ENCODE measurements around the gene CYP4A11. TPM values are rescaled to one million over a fixed set of nuclear protein-coding genes. Genes with fewer than 3 reads are reported as not detected.
"Not testable (repeated sequence)": the region's sequence is repeated elsewhere in the genome, so short reads cannot be mapped to it uniquely, and the experiment has no call there.

The CYP4A11 gene
- total and polyA plus RNA-seq, 12 donors: 0.11 to 0.15 TPM; not detected in 10

DNA sequence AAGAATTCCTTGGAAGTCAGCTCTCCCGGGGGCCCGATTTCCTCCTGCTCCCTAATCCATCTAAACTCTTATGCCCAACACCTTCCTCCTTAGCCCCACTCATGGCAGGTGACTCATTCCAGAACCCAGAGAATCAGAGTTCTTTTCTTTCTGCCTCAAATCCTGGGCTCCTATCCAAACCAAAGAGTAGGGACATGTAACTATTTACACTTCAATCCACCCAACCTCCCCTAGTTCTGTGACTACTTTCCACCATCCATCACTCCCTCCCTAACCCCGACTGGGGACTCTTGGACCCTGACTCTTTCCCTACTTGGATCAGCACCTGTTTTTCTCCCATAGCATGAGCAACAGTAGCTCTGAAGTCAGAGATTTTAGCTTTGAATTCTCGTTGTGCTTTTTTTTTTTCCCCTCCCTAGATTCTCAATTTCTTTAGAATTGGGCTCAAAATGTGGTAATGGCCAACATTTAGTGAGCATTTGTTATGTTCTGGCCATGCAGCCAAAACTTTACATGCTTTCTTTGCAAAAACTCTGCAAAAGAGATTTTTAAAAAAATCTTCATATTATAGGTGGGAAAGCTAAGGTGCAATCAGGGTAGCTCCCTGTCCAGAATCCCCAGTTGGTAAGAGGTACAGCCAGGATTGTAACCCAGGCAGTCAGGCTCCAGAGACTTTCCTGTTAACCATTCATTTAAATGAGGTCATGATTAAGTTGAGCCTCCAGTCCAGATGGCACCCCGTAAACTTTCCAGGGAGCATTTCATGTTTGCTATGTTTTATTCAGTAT, 7.5 kb upstream of the CYP4A11 start:
- Histone ChIP-seq H3K4me3 (no peak overlapping the region), H3K27ac (no peak overlapping the region), H3K27me3 (no peaks in the 10 kb centered on the region), H3K36me3 (replicated peaks in 1 of 2) (no peaks in the 10 kb centered on the region), H3K4me1 (replicated peaks in 1 of 2) (no peaks in the 10 kb centered on the region), H3K9me3 (replicated peaks in 1 of 3) (no peaks in the 10 kb centered on the region)
- intact Hi-C loops (cut with DNase I): no loop called here
- DNase-seq: no peak
- 40 to 48% (median 43%) methylated on average over 4 to 5 of the region's 5 CpGs for WGBS, 4 donors
- TF ChIP-seq POLR2A (IDR thresholded peaks at IDR 0.05) (no peak), CTCF (IDR thresholded peaks at IDR 0.05) (no peak)

- intact Hi-C loops (cut with DNase I); DNase-seq; H3K9me3 ChIP-seq (replicated peaks in 1 of 3); H3K36me3 ChIP-seq (replicated peaks in 1 of 2); H3K27ac ChIP-seq; H3K27me3 ChIP-seq; H3K4me3 ChIP-seq; H3K4me1 ChIP-seq (replicated peaks in 1 of 2): not testable (repeated sequence)
- 38 to 50% (median 42%) methylated on average over 2 of the region's 2 CpGs for WGBS, 4 donors
Observed at GRCh38 chr1:46947706-46948105, 6.4 kb upstream of the CYP4A11 start.

GRCh38 chr1:46942086-46942485, 810 bp upstream of the CYP4A11 start:
- intact Hi-C loops (cut with DNase I): no loop called here
- no peak for DNase-seq
- no peaks in the 10 kb centered on the region for H3K27me3 ChIP-seq

DNA sequence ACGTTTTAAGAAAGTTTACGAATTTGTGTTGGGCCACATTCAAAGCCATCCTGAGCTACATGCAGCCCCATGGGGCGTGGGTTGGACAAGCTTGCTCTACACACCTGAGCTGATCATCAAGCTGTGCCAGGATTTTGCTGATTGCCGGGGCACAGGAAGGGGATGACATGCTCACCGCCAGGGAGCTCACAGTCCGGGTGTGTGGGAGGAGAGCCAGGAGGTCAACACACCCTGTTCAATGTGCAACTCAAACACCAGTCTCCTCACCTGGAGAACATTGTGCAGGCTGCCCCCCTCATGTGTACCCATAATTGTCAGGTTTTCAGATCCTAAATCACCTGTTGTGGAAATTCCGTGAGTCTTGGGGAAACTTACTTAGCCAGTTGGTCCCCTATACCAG, 969 bp downstream of the CYP4A11 start:
- DNase-seq: no peak

More at GRCh38 chr1:46942086-46942485, 810 bp upstream of the CYP4A11 start:
- Histone ChIP-seq H3K4me1 (replicated peaks in 1 of 2) (no peaks in the 10 kb centered on the region), H3K27ac (no peak overlapping the region), H3K36me3 (replicated peaks in 1 of 2) (no peaks in the 10 kb centered on the region), H3K9me3 (replicated peaks in 1 of 3) (no peaks in the 10 kb centered on the region), H3K4me3 (no peak overlapping the region)
- TF ChIP-seq CTCF (IDR thresholded peaks at IDR 0.05) (no peak), POLR2A (IDR thresholded peaks at IDR 0.05) (no peak)

More for the DNA sequence above, 969 bp downstream of the CYP4A11 start:
- Histone ChIP-seq H3K9me3 (replicated peaks in 1 of 3) (no peaks in the 10 kb centered on the region), H3K4me1 (replicated peaks in 1 of 2) (no peaks in the 10 kb centered on the region), H3K4me3 (no peak overlapping the region), H3K36me3 (replicated peaks in 1 of 2) (no peaks in the 10 kb centered on the region), H3K27me3 (no peaks in the 10 kb centered on the region), H3K27ac (no peak overlapping the region)
- 65 to 81% (median 68%) methylated on average over 4 to 7 of the region's 7 CpGs for WGBS, 4 donors
- no peak for TF ChIP-seq POLR2A (IDR thresholded peaks at IDR 0.05)
- no peak for TF ChIP-seq CTCF (IDR thresholded peaks at IDR 0.05)
- intact Hi-C loops (cut with DNase I): no loop called here

Measured in adrenal gland (tissue), 12 donors.